SK-N-SH (cell line): ENCODE results near the gene ABCD2. TPM values are rescaled to one million over a fixed set of nuclear protein-coding genes. Genes with fewer than 3 reads are reported as not detected.
"Not testable (repeated sequence)": the region's sequence is repeated elsewhere in the genome, so short reads cannot be mapped to it uniquely, and the experiment has no call there.

Experiments
- CTCF ChIA-PET: fragments of 300-600, 350-600 bp; formaldehyde crosslinking; extraction: SDS; loops from one replicate; lab custom pipeline; 2021; lab: Yijun Ruan, JAX
- POLR2A ChIA-PET: fragments of 350-600 bp; sonication (Branson Sonifier 250); formaldehyde crosslinking; extraction: SDS; loops from one replicate; lab custom pipeline; 2020; ENCODE audit warnings: antibody characterized with exemption, inconsistent platforms; lab: Yijun Ruan, JAX
- DNase-seq: peaks from one replicate; pipeline ENCODE4 v3.0.0; 2012
- H2AFZ ChIP-seq: fragments of 200-600 bp; sonication (generic); 2 replicates; pipeline ENCODE4 v1.8.1; 2016; ENCODE audit warnings: antibody characterized with exemption, mild to moderate bottlenecking, low read depth
- H3F3A ChIP-seq: fragments of 200-600 bp; sonication (generic); replicated peaks from 2 replicates; pipeline ENCODE3; 2016; ENCODE audit warnings: antibody characterized with exemption, mild to moderate bottlenecking; ENCODE audit not compliant: insufficient read depth
- H3K27ac ChIP-seq, 2 experiments: fragments of 200-500 bp in 1 of 2; fragments of 200-600 bp in 1 of 2; sonication (Bioruptor generic) in 1 of 2; sonication (generic), shearing (Covaris generic) in 1 of 2; 2 replicates each; pipeline versions ENCODE4 v1.5.1 to v1.6.1; 2014 to 2016; ENCODE audit warnings: low read depth in 2 of 2, inconsistent platforms in 1 of 2, low read length in 1 of 2, mild to moderate bottlenecking in 1 of 2, mixed read lengths in 1 of 2
- H3K27me3 ChIP-seq: fragments of 200-600 bp; sonication (generic), shearing (Covaris generic); 2 replicates; pipeline ENCODE4 v1.6.1; 2016; ENCODE audit warnings: mixed run types; ENCODE audit not compliant: insufficient read depth
- H3K36me3 ChIP-seq, 2 experiments: fragments of 200-500 bp in 1 of 2; fragments of 200-600 bp in 1 of 2; sonication (Bioruptor generic) in 1 of 2; sonication (generic) in 1 of 2; replicated peaks in 1 of 2; 2 replicates each; pipeline versions ENCODE3 to v1.5.1; 2014 to 2016; ENCODE audit warnings: low read length in 1 of 2, mild to moderate bottlenecking in 1 of 2; ENCODE audit not compliant: insufficient read depth in 2 of 2, control insufficient read depth in 1 of 2
- H3K4me1 ChIP-seq, 2 experiments: fragments of 200-500 bp in 1 of 2; fragments of 200-600 bp in 1 of 2; sonication (Bioruptor generic) in 1 of 2; sonication (generic), shearing (Covaris generic) in 1 of 2; 2 replicates each; pipeline versions ENCODE4 v1.5.1 to v1.6.1; 2014 to 2016; ENCODE audit warnings: low read depth in 1 of 2, low read length in 1 of 2, mixed run types in 1 of 2; ENCODE audit not compliant: insufficient read depth in 2 of 2, control insufficient read depth in 1 of 2
- H3K4me2 ChIP-seq: fragments of 200-600 bp; sonication (generic), shearing (Covaris generic); 2 replicates; pipeline ENCODE4 v1.6.1; 2017; ENCODE audit warnings: mixed run types
- H3K4me3 ChIP-seq, 2 experiments: fragments of 200-500 bp in 1 of 2; fragments of 200-600 bp in 1 of 2; sonication (Bioruptor generic) in 1 of 2; sonication (generic), shearing (Covaris generic) in 1 of 2; 2 replicates each; pipeline versions ENCODE4 v1.5.1 to v1.8.1; 2014 to 2016; ENCODE audit warnings: low read depth in 2 of 2, inconsistent platforms in 1 of 2, low read length in 1 of 2, mild to moderate bottlenecking in 1 of 2, mixed read lengths in 1 of 2, moderate library complexity in 1 of 2
- H3K79me2 ChIP-seq: fragments of 200-600 bp; sonication (generic); 2 replicates; pipeline ENCODE4 v1.8.1; 2017; ENCODE audit warnings: mild to moderate bottlenecking; ENCODE audit not compliant: insufficient read depth
- H3K9ac ChIP-seq: fragments of 200-600 bp; sonication (generic); 2 replicates; pipeline ENCODE4 v1.6.1; 2017; ENCODE audit warnings: mixed run types
- H3K9me2 ChIP-seq: fragments of 200-600 bp; sonication (generic); 2 replicates; pipeline ENCODE4 v1.6.1; 2017; ENCODE audit warnings: mixed run types
- H3K9me3 ChIP-seq: fragments of 200-600 bp; sonication (generic); 2 replicates; pipeline ENCODE4 v1.6.1; 2017; ENCODE audit warnings: mixed run types, mild to moderate bottlenecking, moderate library complexity
- H4K20me1 ChIP-seq: fragments of 200-600 bp; sonication (generic); 2 replicates; pipeline ENCODE4 v1.6.1; 2017; ENCODE audit warnings: mild to moderate bottlenecking, mixed run types; ENCODE audit not compliant: insufficient read depth
- EZH2phosphoT487 ChIP-seq: fragments of 200-600 bp; sonication (generic); IDR thresholded peaks from 2 replicates; pipeline ENCODE4 v1.6.1; 2017; ENCODE audit warnings: low read depth, mixed run types, mild to moderate bottlenecking, antibody characterized with exemption, moderate library complexity, borderline replicate concordance
- FOXM1 ChIP-seq: IDR thresholded peaks from 2 replicates; pipeline ENCODE4 v1.4.0; 2012; ENCODE audit warnings: low read depth, mild to moderate bottlenecking
- GATA2 ChIP-seq: sonication (generic); formaldehyde crosslinking; IDR thresholded peaks from 2 replicates; pipeline ENCODE4 v1.5.0; 2020; ENCODE audit warnings: mild to moderate bottlenecking, missing genetic modification reagents
- MAX ChIP-seq: IDR thresholded peaks from 2 replicates; pipeline ENCODE4 v1.4.0; 2012; ENCODE audit warnings: low read depth
- MEF2A ChIP-seq: IDR thresholded peaks from 2 replicates; pipeline ENCODE4 v1.4.0; 2012; ENCODE audit warnings: low read depth, borderline replicate concordance
- RFX5 ChIP-seq: IDR thresholded peaks from 2 replicates; pipeline ENCODE4 v1.6.1; 2012; ENCODE audit warnings: mild to moderate bottlenecking, improper control_type of control experiment, low read length
- SMC3 ChIP-seq: IDR thresholded peaks from 2 replicates; pipeline ENCODE4 v1.6.1; 2012; ENCODE audit warnings: low read depth, low read length, improper control_type of control experiment
- TAF1 ChIP-seq: IDR thresholded peaks from 2 replicates; pipeline ENCODE4 v1.6.1; 2012; ENCODE audit warnings: low read depth, mild to moderate bottlenecking, low read length, moderate library complexity, borderline replicate concordance
- TEAD4 ChIP-seq: IDR thresholded peaks from 2 replicates; pipeline ENCODE4 v1.4.0; 2012; ENCODE audit warnings: mild to moderate bottlenecking, borderline replicate concordance; ENCODE audit not compliant: insufficient read depth
- USF2 ChIP-seq: fragments of 150-350 bp; IDR thresholded peaks from 2 replicates; pipeline ENCODE4 v1.6.1; 2017; ENCODE audit warnings: antibody characterized with exemption, low read length, low read depth, borderline replicate concordance
- YY1 ChIP-seq: IDR thresholded peaks from 2 replicates; pipeline ENCODE4 v1.4.0; 2012; ENCODE audit warnings: low read depth, mild to moderate bottlenecking
- ZBTB33 ChIP-seq: IDR thresholded peaks from 2 replicates; pipeline ENCODE4 v1.4.0; 2012; ENCODE audit warnings: low read depth, borderline replicate concordance
- WGBS: methylation state at CpG from one replicate; pipeline ENCODE4 v1.1.6; 2017; ENCODE audit warnings: low lambda C conversion rate; 5-methylcytosine and 5-hydroxymethylcytosine counted together
- polyA plus RNA-seq, 3 experiments: library from polyadenylated mRNA; depleted of rRNA; stranded (reverse); fragments of >200 nt; gene quantifications; 2 replicates each; pipeline ENCODE4 v1.2.3, GENCODE V29; 2012
- TF ChIP-seq, protein P1 (sequence below): IDR thresholded peaks from 2 replicates; pipeline ENCODE4; 2012

The ABCD2 gene
- polyA plus RNA-seq, 1 of the 3 experiments (the other 2 are of a cell fraction), result 0.02 TPM

DNA sequence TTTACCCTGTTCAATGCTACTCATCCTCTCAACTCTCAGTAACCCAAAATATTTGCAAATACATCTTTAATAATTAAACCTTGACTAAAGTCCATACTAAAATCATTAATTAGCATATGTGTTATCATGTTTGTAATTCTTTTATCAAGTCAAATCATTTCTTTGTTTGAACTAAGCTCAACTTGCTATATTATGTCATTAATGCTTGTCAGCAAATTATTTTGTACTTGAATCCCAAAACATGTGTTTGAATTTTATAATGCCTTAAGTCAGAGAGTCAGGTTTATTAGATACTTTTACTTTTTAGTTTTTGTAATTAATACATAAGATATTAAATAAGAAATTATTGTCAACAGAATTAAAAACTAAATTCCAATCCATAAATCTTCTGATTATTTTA is 16.5 kb downstream of the ABCD2 start:
- Histone ChIP-seq H3K27ac (no peak overlapping the region), H3K36me3 (peaks cover 0 to 12% of the 10 kb centered on the region in 2 experiments), H3K9ac (no peak overlapping the region), H2AFZ (no peak overlapping the region), H3K9me2 (no peaks in the 10 kb centered on the region), H3K79me2 (no peaks in the 10 kb centered on the region), H3K4me1 (no peaks in the 10 kb centered on the region; a peak in 1 of 4 replicates), H3K9me3 (no peaks in the 10 kb centered on the region), H3K27me3 (no peaks in the 10 kb centered on the region), H3F3A (no peaks in the 10 kb centered on the region), H3K4me3 (no peak overlapping the region), H3K4me2 (no peak overlapping the region), H4K20me1 (no peaks in the 10 kb centered on the region)
- TF ChIP-seq SMC3, result no peak
- TF ChIP-seq, protein P1, sequence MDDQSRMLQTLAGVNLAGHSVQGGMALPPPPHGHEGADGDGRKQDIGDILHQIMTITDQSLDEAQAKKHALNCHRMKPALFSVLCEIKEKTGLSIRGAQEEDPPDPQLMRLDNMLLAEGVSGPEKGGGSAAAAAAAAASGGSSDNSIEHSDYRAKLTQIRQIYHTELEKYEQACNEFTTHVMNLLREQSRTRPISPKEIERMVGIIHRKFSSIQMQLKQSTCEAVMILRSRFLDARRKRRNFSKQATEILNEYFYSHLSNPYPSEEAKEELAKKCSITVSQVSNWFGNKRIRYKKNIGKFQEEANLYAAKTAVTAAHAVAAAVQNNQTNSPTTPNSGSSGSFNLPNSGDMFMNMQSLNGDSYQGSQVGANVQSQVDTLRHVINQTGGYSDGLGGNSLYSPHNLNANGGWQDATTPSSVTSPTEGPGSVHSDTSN, result no peak
- TF ChIP-seq YY1, result no peak
- no peak for TF ChIP-seq MEF2A
- TF ChIP-seq RFX5, result no peak
- TF ChIP-seq TAF1, result no peak
- no peak for TF ChIP-seq TEAD4
- no peak for TF ChIP-seq MAX
- no peak for TF ChIP-seq ZBTB33
- TF ChIP-seq FOXM1, result no peak
- TF ChIP-seq USF2, result no peak
- TF ChIP-seq GATA2 (CRISPR knock-in tag), result no peak
- TF ChIP-seq EZH2phosphoT487, result no peak
- POLR2A ChIA-PET, result no interaction called here
- DNase-seq, result no peak
- CTCF ChIA-PET, result no interaction called here

DNA sequence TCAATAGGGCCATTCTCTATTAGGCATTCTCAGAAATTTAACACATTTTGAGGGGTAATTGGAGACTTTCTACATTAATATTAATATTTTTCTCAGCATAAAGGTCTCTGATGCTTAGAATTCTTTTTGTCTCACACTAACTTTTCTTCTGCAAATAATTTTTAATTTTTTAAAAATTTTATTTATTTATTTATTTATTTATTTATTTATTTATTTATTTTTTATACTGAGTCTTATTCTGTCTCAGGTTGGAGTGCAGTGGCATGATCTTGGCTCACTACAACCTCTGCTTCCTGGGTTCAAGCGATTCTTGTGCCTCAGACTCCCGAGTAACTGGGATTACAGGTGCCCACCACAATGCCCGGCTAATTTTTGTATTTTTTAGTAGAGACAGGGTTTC is 17.7 kb downstream of the ABCD2 start:
- 79% methylated on average over 3 of the region's 3 CpGs for WGBS
- H4K20me1 ChIP-seq, H3K9me3 ChIP-seq, H3K9ac ChIP-seq, H3K27me3 ChIP-seq, H3K79me2 ChIP-seq, H3K4me2 ChIP-seq, H3F3A ChIP-seq, DNase-seq, POLR2A ChIA-PET, H3K27ac ChIP-seq, H2AFZ ChIP-seq, H3K9me2 ChIP-seq, H3K4me3 ChIP-seq, H3K4me1 ChIP-seq: not testable (repeated sequence)
- H3K36me3 ChIP-seq, result peaks cover 0 to 12% of the 10 kb centered on the region in 2 experiments
- CTCF ChIA-PET, result interaction anchor here (1.6 kb wide), 1 partner anchor 18 kb away, joined by 3 read pairs; the partner anchor contains the start of gene ABCD2
